Thoracic aorta (tissue), 2 donors: Measurements from ENCODE around the gene AMMECR1. TPM values are rescaled to one million over a fixed set of nuclear protein-coding genes. Genes with fewer than 3 reads are reported as not detected.

Experiments used
- ATAC-seq: fragments of 150-250 bp; one replicate; pipeline ENCODE4 v1.8.0; 2017; ENCODE audit warnings: low read depth; ENCODE audit not compliant: insufficient number of reproducible peaks, low FRiP score
- DNase-seq: peaks from one replicate; pipeline ENCODE4 v3.0.0-alpha.2; 2020; ENCODE audit warnings: low spot score
- H3K27ac ChIP-seq, 2 donors: fragments of 200-600 bp; sonication (generic); 1 replicate in 1 of 2; 2 replicates in 1 of 2; pipeline ENCODE4 v1.5.1; 2016; ENCODE audit warnings: mild to moderate bottlenecking in 2 of 2, moderate library complexity in 2 of 2
- H3K27me3 ChIP-seq: fragments of 200-600 bp; sonication (generic); replicated peaks from 2 replicates; pipeline ENCODE4 v1.6.0; 2016; ENCODE audit warnings: mild to moderate bottlenecking; ENCODE audit not compliant: insufficient read depth
- H3K36me3 ChIP-seq: fragments of 200-600 bp; sonication (generic); one replicate; pipeline ENCODE4 v1.5.1; 2016
- H3K4me1 ChIP-seq, 2 donors: fragments of 200-600 bp; sonication (generic); 1 replicate in 1 of 2; 2 replicates in 1 of 2; pipeline versions ENCODE4 v1.5.1 to v1.6.0; 2016; ENCODE audit warnings: low read depth in 2 of 2, mild to moderate bottlenecking in 1 of 2; ENCODE audit not compliant: control insufficient read depth in 1 of 2
- H3K4me3 ChIP-seq: fragments of 200-600 bp; sonication (generic); 2 replicates; pipeline ENCODE4 v1.5.1; 2016; ENCODE audit warnings: mild to moderate bottlenecking
- H3K9me3 ChIP-seq: fragments of 200-600 bp; sonication (generic); 2 replicates; pipeline ENCODE4 v1.5.1; 2016
- CTCF ChIP-seq: fragments of 200-600 bp; sonication (generic); IDR thresholded peaks from one replicate; pipeline ENCODE4 v1.5.1; 2019; ENCODE audit warnings: antibody characterized with exemption
- total RNA-seq, 2 donors: library from RNA; depleted of rRNA; stranded (reverse); fragments of >200 nt; gene quantifications; one replicate each; pipeline versions ENCODE4 v1.1.0 to v1.2.3, GENCODE V29; 2016

The AMMECR1 gene
- total RNA-seq, 2 donors from 2014 or later = 3.0 to 8.5 TPM

DNA sequence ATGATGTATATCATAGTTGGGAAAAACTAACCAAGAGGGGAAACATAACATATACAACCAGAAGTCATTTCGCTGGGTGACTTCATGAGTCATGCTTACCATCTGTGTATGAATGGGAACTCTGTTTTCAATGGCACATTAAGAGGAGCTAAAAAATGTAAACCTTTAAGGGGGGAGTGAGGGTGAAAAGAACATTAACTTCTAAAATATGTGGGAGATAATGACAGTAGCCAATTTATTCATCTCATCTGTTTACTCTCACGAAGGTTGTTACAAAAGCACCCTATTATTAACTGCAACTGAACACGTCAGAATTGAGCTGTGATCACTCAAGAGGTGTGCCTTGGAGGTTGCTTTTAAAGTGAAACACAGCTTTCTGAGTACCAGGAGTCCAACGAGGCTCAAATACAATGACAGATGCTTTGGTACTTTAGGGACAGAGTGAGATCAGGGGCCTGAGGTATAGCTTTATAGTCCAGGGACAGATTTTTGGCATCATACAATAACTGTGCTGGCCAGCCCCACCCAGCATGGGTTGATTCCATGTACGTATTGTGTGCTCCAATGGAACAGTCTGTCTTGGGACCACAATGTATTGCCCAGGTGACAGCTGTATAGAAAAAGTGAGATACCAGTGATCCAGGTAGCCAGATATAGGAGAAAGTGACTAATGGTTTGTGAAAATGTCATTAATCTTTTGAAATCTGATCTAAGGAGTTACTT lies 107.3 kb downstream of the AMMECR1 start:
- no peak for ATAC-seq
- Histone ChIP-seq H3K27ac (no peak overlapping the region), H3K4me3 (no peak overlapping the region), H3K27me3 (no peaks in the 10 kb centered on the region), H3K4me1 (no peaks in the 10 kb centered on the region), H3K36me3 (no peaks in the 10 kb centered on the region), H3K9me3 (no peaks in the 10 kb centered on the region)
- DNase-seq = no peak
- no peak for TF ChIP-seq CTCF

DNA sequence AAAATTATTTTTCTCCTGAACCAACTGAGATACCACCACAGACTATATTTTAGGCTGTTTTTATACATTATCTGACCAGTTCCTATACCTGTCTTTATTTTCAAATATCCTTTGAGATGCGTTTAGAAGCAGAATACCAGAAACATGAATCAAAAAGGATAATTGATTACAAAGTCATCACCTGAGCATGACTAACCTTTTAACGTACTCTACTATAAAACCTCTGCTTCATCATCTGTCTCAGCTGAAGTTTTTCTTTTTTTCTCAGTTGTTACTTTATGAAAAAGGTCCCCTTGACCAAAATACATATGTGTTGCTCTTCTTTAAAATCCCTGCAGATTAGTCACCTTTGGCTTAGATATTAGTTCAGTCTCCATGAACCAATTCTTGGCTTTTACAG lies 109.8 kb downstream of the AMMECR1 start:
- ATAC-seq = no peak
- TF ChIP-seq CTCF = no peak
- Histone ChIP-seq H3K27ac (no peak overlapping the region), H3K36me3 (no peaks in the 10 kb centered on the region), H3K9me3 (no peaks in the 10 kb centered on the region), H3K4me1 (no peaks in the 10 kb centered on the region), H3K27me3 (no peaks in the 10 kb centered on the region), H3K4me3 (no peak overlapping the region)
- DNase-seq = no peak

DNA sequence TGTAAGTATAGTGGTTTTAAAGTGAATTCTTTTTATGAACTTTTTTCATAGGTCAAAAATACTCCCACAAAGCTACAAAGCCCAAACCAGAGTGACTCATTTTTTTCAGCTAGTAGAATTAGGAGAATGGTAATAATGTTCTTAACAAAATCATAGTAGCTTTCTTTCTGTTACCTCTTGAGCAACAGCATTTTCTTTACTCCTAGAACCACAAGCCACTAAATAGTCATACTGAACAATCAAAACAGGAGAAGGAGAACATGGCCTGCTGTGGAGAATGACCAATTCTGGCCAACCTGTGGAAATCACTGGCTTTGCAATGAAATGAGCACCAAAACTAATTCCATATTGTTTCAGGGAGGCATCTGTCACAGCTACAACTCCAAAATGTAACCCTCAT lies 112.9 kb downstream of the AMMECR1 start:
- no peak for TF ChIP-seq CTCF
- ATAC-seq (no peak), DNase-seq (no peak)
- no peak overlapping the region for H3K27ac ChIP-seq
- H3K27me3 ChIP-seq = no peaks in the 10 kb centered on the region
- no peaks in the 10 kb centered on the region for H3K4me1 ChIP-seq
- no peak overlapping the region for H3K4me3 ChIP-seq
- no peaks in the 10 kb centered on the region for H3K36me3 ChIP-seq
- no peaks in the 10 kb centered on the region for H3K9me3 ChIP-seq

GRCh38 chrX:110201799-110202198 lies 116.1 kb downstream of the AMMECR1 start:
- no peak for TF ChIP-seq CTCF
- no peaks in the 10 kb centered on the region for H3K4me1 ChIP-seq

DNA sequence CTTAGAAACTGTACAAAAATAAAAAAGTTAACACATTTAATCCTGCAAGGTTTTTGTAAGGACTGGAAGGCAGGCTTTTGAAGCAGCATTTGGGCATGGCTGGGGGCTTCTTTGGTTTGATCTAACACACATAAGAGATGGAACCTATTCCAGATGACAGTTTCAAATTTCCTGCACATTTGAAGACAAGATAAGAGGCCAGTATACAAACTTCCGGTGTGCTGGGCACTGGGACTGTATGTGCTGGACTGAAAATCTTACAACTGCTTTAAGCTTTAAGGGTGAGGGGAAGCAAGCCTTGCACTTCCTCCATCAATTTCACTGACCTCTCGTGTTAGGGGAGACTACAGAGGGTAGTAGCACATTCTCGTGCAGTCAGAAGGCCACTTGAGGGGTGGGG lies 122.9 kb downstream of the AMMECR1 start:
- DNase-seq (no peak), ATAC-seq (no peak)
- no peaks in the 10 kb centered on the region for H3K4me1 ChIP-seq
- H3K36me3 ChIP-seq = no peaks in the 10 kb centered on the region
- H3K4me3 ChIP-seq = no peak overlapping the region
- H3K9me3 ChIP-seq = no peaks in the 10 kb centered on the region
- no peak overlapping the region for H3K27ac ChIP-seq
- no peaks in the 10 kb centered on the region for H3K27me3 ChIP-seq
- no peak for TF ChIP-seq CTCF

More at GRCh38 chrX:110201799-110202198, 116.1 kb downstream of the AMMECR1 start:
- DNase-seq = no peak
- no peak for ATAC-seq
- Histone ChIP-seq H3K27me3 (no peaks in the 10 kb centered on the region), H3K4me3 (no peak overlapping the region), H3K36me3 (no peaks in the 10 kb centered on the region), H3K9me3 (no peaks in the 10 kb centered on the region), H3K27ac (no peak overlapping the region)
